Measurements from ENCODE around the gene RAD9B. TPM values are rescaled to one million over a fixed set of nuclear protein-coding genes. Genes with fewer than 3 reads are reported as not detected.

RAD9B gene
- total RNA-seq, 2 experiments from 2014 or later = 0.31 to 0.63 TPM

DNA sequence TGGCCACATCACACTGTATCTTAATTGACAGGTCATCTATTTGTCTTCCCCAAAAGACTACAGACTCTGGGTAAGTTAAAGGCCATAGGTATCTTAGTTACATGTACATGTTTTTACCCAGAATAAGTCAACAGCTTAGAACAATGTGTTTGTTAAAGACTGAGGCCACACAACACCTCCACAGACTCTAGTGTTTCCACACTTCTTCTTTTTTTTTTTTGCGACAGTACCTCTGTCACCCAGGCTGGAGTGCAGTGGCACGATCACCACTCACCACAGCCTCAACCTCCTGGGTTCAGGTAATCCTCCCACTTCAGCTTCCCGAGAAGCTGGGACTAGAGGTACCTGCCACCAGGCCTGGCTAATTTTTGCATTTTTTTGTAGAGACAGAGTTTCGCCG lies 35.3 kb upstream of the RAD9B start:
- peak overlapping the region; percentile 50 for H3K4me3 Mint-ChIP-seq
- peaks cover 30% of the 10 kb centered on the region for H3K36me3 Mint-ChIP-seq (ENCODE audit: low read depth)
- H3K4me3 ChIP-seq (ENCODE audit: low read length) = no peak overlapping the region
- no peaks in the 10 kb centered on the region for H3K9me3 Mint-ChIP-seq
- POLR2A ChIA-PET = interaction anchor here (4.4 to 4.9 kb wide), 2 partner anchors 17 to 34 kb away, joined by 115 to 117 read pairs; partner anchors contain the start of genes ARPC3, RAD9B and VPS29
- H3K4me1 Mint-ChIP-seq (ENCODE audit: low read depth) = peaks cover 38% of the 10 kb centered on the region
- no peaks in the 10 kb centered on the region for H3K27me3 ChIP-seq (ENCODE audit: control insufficient read depth in 1 of 2, insufficient read depth in 2 of 2, low read length in 2 of 2)
- no peaks in the 10 kb centered on the region for H3K9me3 ChIP-seq (ENCODE audit: control insufficient read depth in 1 of 2, insufficient read depth in 1 of 2, low read length in 2 of 2)
- peak overlapping the region; percentile 32 for H3K27ac Mint-ChIP-seq
- intact Hi-C loops (cut with DNase I, micrococcal nuclease) = loop anchor here in 1 of 2 experiments (1.0 kb wide), 1 partner anchor 15 kb away; no protein-coding TSS in a partner anchor
- no peak overlapping the region for H3K27ac ChIP-seq (ENCODE audit: low read depth in 1 of 2, low read length in 2 of 2)
- no peak for DNase-seq
- no peak for ATAC-seq (ENCODE audit: poor library complexity)
- H3K4me1 ChIP-seq (ENCODE audit: insufficient read depth, low read length) = peaks cover 29% of the 10 kb centered on the region
- peaks cover 19% of the 10 kb centered on the region for H3K36me3 ChIP-seq (ENCODE audit: insufficient read depth, low read length)
- CTCF ChIA-PET = interaction anchor here (5.4 to 7.4 kb wide), 2 partner anchors 16 to 134 kb away, joined by 49 to 98 read pairs; partner anchors contain the start of gene ARPC3
- TF ChIP-seq, protein P1, sequence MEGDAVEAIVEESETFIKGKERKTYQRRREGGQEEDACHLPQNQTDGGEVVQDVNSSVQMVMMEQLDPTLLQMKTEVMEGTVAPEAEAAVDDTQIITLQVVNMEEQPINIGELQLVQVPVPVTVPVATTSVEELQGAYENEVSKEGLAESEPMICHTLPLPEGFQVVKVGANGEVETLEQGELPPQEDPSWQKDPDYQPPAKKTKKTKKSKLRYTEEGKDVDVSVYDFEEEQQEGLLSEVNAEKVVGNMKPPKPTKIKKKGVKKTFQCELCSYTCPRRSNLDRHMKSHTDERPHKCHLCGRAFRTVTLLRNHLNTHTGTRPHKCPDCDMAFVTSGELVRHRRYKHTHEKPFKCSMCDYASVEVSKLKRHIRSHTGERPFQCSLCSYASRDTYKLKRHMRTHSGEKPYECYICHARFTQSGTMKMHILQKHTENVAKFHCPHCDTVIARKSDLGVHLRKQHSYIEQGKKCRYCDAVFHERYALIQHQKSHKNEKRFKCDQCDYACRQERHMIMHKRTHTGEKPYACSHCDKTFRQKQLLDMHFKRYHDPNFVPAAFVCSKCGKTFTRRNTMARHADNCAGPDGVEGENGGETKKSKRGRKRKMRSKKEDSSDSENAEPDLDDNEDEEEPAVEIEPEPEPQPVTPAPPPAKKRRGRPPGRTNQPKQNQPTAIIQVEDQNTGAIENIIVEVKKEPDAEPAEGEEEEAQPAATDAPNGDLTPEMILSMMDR (IDR thresholded peaks at IDR 0.05) = no peak
- H3K27me3 Mint-ChIP-seq = no peaks in the 10 kb centered on the region

DNA sequence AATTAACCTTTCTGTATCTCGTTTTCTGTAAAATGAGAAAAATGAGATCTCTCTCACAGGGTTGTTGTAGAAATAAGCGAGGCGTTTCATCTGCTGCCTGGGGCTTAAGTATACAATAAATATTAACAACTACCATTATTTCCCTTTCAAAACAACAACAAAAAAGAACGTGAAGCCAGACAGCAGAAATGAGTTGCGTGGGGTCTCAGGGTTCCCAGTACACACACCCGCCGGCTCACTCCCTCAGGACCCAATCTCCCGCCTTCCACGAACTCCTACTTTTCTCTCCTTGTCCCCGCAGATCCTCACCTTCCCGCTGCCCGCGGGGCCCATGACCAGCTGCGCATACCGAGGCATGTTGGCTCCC lies 34.3 kb upstream of the RAD9B start:
- H3K4me1 ChIP-seq (ENCODE audit: insufficient read depth, low read length) = peaks cover 29% of the 10 kb centered on the region
- no peak for ATAC-seq (ENCODE audit: poor library complexity)
- ChIA-PET CTCF (interaction anchor here (1.0 to 7.4 kb wide), 10 partner anchors 10 to 133 kb away, joined by 3 to 98 read pairs (median 10); partner anchors contain the start of genes ARPC3, RAD9B and VPS29), POLR2A (interaction anchor here (0.6 to 4.9 kb wide), 38 partner anchors 10 to 1374 kb away, joined by 3 to 117 read pairs (median 8); partner anchors contain the start of genes ANAPC7, ARPC3, HVCN1 and MAPKAPK5)
- TF ChIP-seq, protein P1 (IDR thresholded peaks at IDR 0.05) = no peak
- no peak for DNase-seq
- no peaks in the 10 kb centered on the region for H3K27me3 Mint-ChIP-seq
- H3K4me1 Mint-ChIP-seq (ENCODE audit: low read depth) = peaks cover 33% of the 10 kb centered on the region
- no peaks in the 10 kb centered on the region for H3K27me3 ChIP-seq (ENCODE audit: control insufficient read depth in 1 of 2, insufficient read depth in 2 of 2, low read length in 2 of 2)
- peak overlapping the region; percentile 88 for H3K27ac Mint-ChIP-seq
- peaks cover 19% of the 10 kb centered on the region for H3K36me3 ChIP-seq (ENCODE audit: insufficient read depth, low read length)
- H3K27ac ChIP-seq (ENCODE audit: low read depth in 1 of 2, low read length in 2 of 2) = peak overlapping the region in 1 of 2 donors; percentile 92
- intact Hi-C loops (cut with DNase I, micrococcal nuclease) = loop anchor here (1.0 to 2.0 kb wide), 7 partner anchors 18 to 231 kb away; partner anchors contain the start of genes ARPC3 (in 1 of the 2), RAD9B (in 1 of the 2) and VPS29 (in 1 of the 2)
- no peaks in the 10 kb centered on the region for H3K9me3 Mint-ChIP-seq
- H3K4me3 ChIP-seq (ENCODE audit: low read length) = peak overlapping the region; percentile 72
- no peaks in the 10 kb centered on the region for H3K9me3 ChIP-seq (ENCODE audit: control insufficient read depth in 1 of 2, insufficient read depth in 1 of 2, low read length in 2 of 2)
- peaks cover 23% of the 10 kb centered on the region for H3K36me3 Mint-ChIP-seq (ENCODE audit: low read depth)
- H3K4me3 Mint-ChIP-seq = peak overlapping the region; percentile 97

DNA sequence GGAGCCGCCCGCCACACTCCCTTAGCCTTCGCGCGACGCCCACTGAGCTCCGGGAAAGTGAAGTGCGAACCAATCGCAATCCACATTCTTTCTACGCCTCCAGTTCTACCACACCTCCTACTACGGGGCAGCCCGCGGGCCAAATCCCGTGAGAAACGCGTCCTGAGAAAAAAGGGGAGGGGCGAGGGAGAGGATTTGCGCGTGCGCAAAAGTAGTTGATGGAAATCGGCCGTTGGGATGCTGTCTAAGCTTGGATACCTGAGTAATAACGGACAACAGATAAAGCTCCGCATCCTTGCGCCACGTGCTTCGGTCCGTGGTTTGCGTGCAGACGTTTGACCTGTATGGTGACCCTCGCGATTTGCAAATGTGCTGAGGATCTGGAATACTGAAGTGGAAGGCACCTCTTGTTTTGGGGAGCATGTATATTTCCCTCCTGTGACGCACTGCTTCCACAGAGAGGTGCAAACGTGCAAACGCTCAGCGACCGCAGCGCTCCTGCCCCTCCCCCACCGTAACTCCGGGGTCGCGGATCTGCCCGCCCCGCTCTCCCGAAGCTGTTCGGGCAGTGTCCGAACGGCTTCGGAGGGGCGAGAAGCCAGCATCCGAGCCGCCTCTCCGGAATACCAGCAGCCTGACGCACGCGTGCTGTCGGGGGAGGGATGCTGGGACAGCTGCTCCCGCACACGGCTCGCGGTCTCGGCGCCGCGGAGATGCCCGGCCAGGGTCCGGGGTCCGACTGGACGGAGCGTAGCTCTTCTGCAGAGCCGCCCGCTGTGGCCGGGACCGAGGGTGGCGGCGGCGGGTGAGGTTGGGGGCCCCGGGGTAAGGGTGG lies 33.7 kb upstream of the RAD9B start, which contains the start of the genes FAM216A and GPN3:
TSS of gene FAM216A (plus strand) at position 632 of the 835 bp plus-strand sequence. CDS start at position 663, 31 bp downstream.
TSS of gene GPN3 (minus strand) at position 44 of the 835 bp plus-strand sequence. CDS start 54 bp downstream, outside the sequence.
- peak; percentile 88 to 97 (median 92) for DNase-seq
- Mint-ChIP-seq H3K9me3 (no peaks in the 10 kb centered on the region), H3K4me3 (peak within 1 kb of the TSS; percentile 97), H3K36me3 (ENCODE audit: low read depth) (peaks cover 23% of the 10 kb centered on the region), H3K27ac (peak within 1 kb of the TSS; percentile 88), H3K27me3 (no peaks in the 10 kb centered on the region), H3K4me1 (ENCODE audit: low read depth) (peaks cover 33% of the 10 kb centered on the region)
- H3K27ac ChIP-seq (ENCODE audit: low read depth in 1 of 2, low read length in 2 of 2) = peak within 1 kb of the TSS; percentile 66 to 92
- CTCF ChIA-PET = interaction anchor here (0.6 to 7.4 kb wide), 36 partner anchors 11 to 469 kb away, joined by 3 to 98 read pairs (median 4); partner anchors contain the start of genes ANAPC7, ANKRD13A, ARPC3 and RAD9B
- ATAC-seq (ENCODE audit: poor library complexity) = peak; percentile 89
- H3K4me1 ChIP-seq (ENCODE audit: insufficient read depth, low read length) = peaks cover 29% of the 10 kb centered on the region
- H3K9me3 ChIP-seq (ENCODE audit: control insufficient read depth in 1 of 2, insufficient read depth in 1 of 2, low read length in 2 of 2) = no peaks in the 10 kb centered on the region
- POLR2A ChIA-PET = interaction anchor here (0.6 to 4.9 kb wide), 48 partner anchors 11 to 1641 kb away, joined by 3 to 117 read pairs (median 5); partner anchors contain the start of genes ANAPC7, ANKRD13A, ARPC3 and HVCN1
- H3K36me3 ChIP-seq (ENCODE audit: insufficient read depth, low read length) = peaks cover 14% of the 10 kb centered on the region
- H3K4me3 ChIP-seq (ENCODE audit: low read length) = peak within 1 kb of the TSS; percentile 72
- H3K27me3 ChIP-seq (ENCODE audit: control insufficient read depth in 1 of 2, insufficient read depth in 2 of 2, low read length in 2 of 2) = no peaks in the 10 kb centered on the region
- intact Hi-C loops (cut with DNase I, micrococcal nuclease) = loop anchor here (1.0 to 2.0 kb wide), 7 partner anchors 18 to 230 kb away; partner anchors contain the start of genes ARPC3 (in 1 of the 2), RAD9B (in 1 of the 2) and VPS29 (in 1 of the 2)
- TF ChIP-seq, protein P1 (IDR thresholded peaks at IDR 0.05) = no peak

All from CD4-positive, alpha-beta T cell (primary cell).